AG09319 (cell line): ENCODE measurements around the gene RASAL2.

Source experiments
- DNase-seq: peaks from one replicate; pipeline ENCODE4 v3.0.0-alpha.2; 2010; ENCODE audit warnings: low read depth; ENCODE audit errors: extremely low read depth
- CTCF ChIP-seq: IDR thresholded peaks from 2 replicates; pipeline ENCODE4 v1.5.1; 2011; ENCODE audit warnings: low read depth, mild to moderate bottlenecking, inconsistent platforms, low read length, moderate library complexity

The RASAL2 gene

GRCh38 chr1:178491721-178492120 lies 397.8 kb downstream of the RASAL2 start:
- no peak for DNase-seq

GRCh38 chr1:178492341-178492740 lies 398.4 kb downstream of the RASAL2 start:
- DNase-seq, result no peak
- TF ChIP-seq CTCF, result no peak

More at GRCh38 chr1:178491721-178492120, 397.8 kb downstream of the RASAL2 start:
- no peak for TF ChIP-seq CTCF

- no peak for DNase-seq
- no peak for TF ChIP-seq CTCF
These were observed 399.4 kb downstream of the RASAL2 start for GRCh38 chr1:178493301-178493741.

GRCh38 chr1:178494569-178494971 lies 400.7 kb downstream of the RASAL2 start:
- no peak for DNase-seq
- TF ChIP-seq CTCF, result no peak

- no peak for TF ChIP-seq CTCF
- DNase-seq, result no peak
These were observed 401.3 kb downstream of the RASAL2 start for GRCh38 chr1:178495158-178495557.

GRCh38 chr1:178495741-178496409 lies 402.0 kb downstream of the RASAL2 start:
- TF ChIP-seq CTCF, result no peak

GRCh38 chr1:178496410-178497135 lies 402.7 kb downstream of the RASAL2 start, which contains the start of gene CLEC20A:
Gene CLEC20A (minus strand): TSS chr1:178496964. CDS start chr1:178496939, 25 bp downstream.
- DNase-seq, result no peak
- no peak for TF ChIP-seq CTCF

More at GRCh38 chr1:178495741-178496409, 402.0 kb downstream of the RASAL2 start:
- DNase-seq, result no peak
